Gastroesophageal sphincter (tissue), 2 donors: ENCODE data around the gene NAGS.

ENCODE experiments used
- EP300 ChIP-seq: sonication (generic); formaldehyde crosslinking; IDR thresholded peaks from one replicate; pipeline ENCODE4 v1.6.1; 2017; ENCODE audit warnings: antibody characterized with exemption, mild to moderate bottlenecking
- POLR2A ChIP-seq, 2 donors: fragments of 450-650 bp; IDR thresholded peaks; one replicate each; pipeline ENCODE4 v1.6.1; 2017; ENCODE audit warnings: antibody characterized with exemption in 2 of 2, mild to moderate bottlenecking in 2 of 2, moderate library complexity in 1 of 2
- POLR2AphosphoS5 ChIP-seq: sonication (generic); formaldehyde crosslinking; IDR thresholded peaks from one replicate; pipeline ENCODE4 v1.6.1; 2017; ENCODE audit warnings: antibody characterized with exemption

DNA sequence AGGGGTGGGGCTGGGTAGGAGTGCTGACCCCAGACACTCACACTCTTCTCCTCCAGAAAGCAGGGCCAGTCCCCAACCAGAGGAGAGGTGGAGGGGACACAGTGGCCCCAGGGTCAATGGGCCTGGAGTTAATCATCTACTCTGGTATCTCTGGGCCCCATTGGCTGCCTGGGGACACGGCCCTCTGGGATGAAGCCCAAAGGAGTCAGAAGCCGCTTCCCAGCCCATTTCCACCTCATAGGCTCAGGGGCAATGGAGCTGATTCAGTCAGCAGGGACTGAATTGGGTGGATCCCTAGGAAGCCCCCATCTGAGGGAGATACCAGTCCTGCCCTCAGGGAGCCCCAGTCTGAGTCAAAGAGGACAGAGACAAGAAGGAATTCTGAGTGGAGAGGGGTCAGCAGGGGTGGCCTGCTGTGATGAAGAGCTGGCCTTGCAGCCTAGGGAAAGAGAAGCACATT, 2.9 kb upstream of the NAGS start:
- no peak for TF ChIP-seq EP300
- TF ChIP-seq POLR2A (IDR thresholded peaks at IDR 0.05) = no peak
- no peak for TF ChIP-seq POLR2AphosphoS5
